GM19099 (cell line): ENCODE measurements around the gene GGACT.

Experiments
- POLR2A ChIP-seq: IDR thresholded peaks from 3 replicates; pipeline ENCODE4 v1.6.1; 2011; ENCODE audit warnings: low read depth; ENCODE audit not compliant: insufficient read length; ENCODE audit errors: extremely low read depth

The GGACT gene

DNA sequence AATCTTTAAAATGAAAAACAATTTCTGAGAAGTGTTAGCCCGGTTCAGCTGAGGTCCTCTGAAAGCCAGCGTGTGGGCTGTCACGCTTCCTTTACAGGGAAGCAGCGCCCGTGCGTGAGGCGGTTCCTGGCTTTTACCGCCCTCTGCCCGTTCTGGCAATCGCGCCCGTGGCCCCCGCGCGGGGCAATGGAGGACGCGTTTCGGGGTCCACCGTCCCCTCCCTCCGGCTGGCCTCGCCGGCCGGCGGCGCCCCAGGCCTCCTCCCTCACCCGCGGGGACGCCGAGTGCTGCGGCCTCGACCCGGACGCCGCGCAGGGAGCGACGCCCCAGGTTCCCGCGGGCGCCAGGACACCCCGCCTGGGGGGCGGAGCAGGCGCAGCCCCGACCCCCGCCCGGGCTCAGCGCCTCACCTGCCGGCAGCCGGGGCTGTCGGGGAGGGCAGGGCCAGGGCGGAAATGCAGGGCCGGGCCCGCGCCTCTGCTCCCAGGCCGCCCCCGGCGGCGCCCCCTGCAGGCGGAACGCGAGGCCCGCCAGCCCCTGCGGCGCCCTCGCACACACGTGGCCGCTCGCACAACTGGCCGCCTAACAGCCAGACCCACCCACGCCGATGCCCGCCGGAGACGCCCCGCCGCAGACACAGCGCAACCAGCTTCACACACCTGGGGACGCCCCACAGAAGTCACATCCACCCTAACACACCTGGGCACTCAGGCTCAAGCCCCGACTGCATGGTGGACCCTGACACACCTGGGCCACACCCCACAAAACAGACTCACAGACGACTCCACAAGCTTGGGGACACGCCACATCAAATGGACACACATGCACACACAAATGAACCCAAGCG lies at the start of gene GGACT:
Gene GGACT (minus strand): TSS at position 459 of the 847 bp plus-strand sequence. CDS start 56,198 bp downstream, outside the sequence.
- peak; percentile 74 for TF ChIP-seq POLR2A

DNA sequence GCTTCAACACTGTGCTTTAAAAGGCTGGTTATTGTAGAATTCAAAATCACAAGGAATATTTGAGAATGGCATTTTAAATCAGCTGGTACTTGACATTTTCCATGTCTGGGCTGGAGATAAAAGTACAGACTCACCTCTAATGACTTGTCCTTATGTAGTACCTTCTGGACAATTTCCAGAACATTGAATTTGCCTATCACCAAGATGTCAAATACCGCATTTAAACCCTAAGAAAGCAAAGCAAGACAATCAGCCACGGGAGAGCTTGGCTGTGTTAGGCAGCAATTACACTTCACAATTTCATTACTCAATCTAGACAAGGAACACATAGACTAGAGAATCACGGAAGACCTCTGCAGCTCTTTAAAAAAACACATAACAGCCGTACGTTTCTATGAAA lies 49.2 kb upstream of the GGACT start:
- no peak for TF ChIP-seq POLR2A

DNA sequence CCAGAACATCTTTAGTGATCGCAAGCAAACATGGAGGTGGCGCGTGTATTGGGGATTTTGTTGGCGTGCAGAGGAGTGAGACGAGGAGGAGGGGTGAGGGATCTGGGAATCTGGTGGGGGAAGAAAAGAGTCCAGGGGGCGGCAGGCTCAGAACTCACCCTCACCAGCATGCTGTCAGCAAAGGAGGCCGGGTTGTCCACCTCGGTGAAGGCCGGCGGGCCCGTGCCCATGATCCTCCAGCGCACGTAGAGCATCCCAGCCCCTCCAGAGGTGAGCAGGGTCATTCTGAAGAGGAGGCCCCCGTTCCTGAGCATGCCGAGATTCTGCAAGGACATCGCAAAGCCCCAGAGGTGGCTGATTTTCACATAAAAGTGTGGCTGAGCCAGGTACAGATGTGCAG lies 48.8 kb upstream of the GGACT start:
- no peak for TF ChIP-seq POLR2A

DNA sequence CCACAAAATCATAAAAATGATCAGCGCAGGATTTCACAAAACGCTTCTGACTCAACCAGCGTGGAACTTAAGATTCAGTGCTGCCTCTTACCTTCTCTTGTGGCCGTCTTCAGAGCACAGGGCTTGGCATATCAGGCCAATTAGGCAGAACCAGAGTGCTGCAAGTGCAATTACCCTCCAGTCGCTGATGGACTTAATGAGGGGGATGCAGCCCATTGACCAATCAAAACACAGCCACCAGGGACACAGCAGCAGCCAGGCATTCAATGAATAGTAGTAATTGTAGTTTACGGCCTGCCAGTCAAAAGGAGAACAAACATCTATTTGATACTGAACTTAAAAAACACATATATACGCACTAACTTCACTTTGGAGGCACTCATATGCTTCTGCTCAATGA lies 47.9 kb upstream of the GGACT start:
- TF ChIP-seq POLR2A: no peak

DNA sequence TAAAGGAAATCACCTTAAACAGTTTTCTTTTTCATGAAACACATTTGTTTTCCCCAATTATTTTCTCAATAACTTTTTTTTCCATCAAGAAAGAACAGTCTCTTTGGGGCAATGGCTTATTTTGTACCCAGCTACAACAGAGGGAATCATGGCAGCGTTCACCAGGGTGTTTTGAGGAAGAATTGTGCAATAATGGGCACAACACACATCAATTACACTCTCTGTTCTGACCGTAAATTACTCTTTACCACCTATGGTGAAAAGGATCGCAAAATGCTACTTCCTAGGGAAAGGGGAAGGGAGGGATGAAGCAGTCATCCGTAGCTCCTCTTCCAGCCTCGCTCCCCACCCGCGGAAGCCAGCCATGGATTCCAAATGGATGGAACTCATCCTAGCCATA lies 47.4 kb upstream of the GGACT start:
- no peak for TF ChIP-seq POLR2A

DNA sequence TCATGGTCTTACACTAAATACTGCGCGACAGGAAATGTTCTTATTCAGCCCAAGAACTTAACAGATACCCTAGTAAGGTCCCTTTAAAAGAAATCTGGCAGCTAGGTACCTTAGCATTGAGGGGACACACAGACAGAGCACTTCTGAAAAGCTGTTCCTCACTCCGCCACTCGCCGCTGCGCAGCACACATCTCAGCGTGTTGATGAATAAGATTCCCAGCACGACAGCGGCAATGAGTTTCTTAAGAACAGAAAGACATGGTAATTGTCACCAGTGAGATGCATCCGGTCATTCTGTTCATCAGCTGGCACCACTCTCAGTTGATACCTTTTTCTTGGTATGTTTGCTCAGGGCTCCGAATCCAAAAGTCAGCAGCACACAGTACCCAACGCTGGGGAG lies 46.1 kb upstream of the GGACT start:
- no peak for TF ChIP-seq POLR2A

DNA sequence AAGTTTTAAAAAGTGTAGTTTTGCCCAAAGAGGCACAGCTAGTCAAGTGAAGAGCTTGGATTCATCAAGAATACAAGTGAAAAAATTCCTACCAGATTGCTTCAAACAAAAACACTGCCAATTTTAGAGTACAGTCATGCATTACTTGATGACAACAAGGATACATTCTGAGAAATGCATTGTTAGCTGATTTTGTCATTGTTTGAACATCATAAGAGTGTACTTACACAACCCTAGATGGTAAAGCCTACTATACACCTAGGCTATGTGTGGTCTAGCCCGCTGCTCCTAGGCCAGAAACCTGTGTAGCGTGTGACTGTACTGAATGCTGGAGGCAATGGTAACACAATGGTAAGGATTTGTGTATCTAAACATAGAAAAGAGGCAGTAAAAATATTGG lies 44.9 kb upstream of the GGACT start:
- TF ChIP-seq POLR2A: no peak

DNA sequence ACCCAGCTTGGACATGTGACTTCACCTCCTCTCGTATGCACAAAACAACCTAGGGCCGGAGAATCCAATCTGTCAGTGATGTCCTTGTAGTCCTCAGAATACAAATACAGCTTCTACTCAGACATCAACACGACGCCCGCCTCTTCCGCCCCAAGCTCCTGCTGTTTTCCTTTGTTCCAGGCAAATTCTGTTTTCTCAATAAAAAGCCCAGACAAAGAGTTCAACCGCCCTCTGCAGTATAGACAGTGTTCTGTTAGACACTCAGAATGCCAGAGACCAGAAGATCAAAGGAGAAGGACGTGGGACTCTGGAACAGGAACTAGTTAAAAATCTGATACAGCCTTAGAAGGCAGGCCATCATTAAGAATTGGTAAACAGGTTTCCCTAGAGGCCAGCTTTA lies 42.0 kb upstream of the GGACT start:
- TF ChIP-seq POLR2A: no peak

DNA sequence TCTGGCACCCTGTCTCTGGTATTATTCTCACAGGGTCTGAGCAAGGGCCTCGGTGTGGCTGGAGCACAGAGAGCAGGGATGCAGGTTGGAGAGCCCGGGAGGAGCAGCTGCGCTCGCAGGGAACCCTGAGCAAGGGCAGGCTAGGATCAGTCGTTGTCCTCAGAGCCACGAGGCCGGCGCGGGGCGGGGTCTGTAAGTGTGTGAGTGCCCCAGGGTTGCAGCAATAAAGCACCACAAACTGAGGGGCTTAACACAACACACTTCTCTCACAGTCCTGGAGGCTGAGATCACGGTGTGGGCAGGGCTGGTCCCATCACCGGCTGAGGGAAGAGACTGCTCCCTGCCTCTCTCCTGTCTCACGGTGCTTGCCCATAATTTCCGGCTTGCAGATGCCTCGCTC lies 38.5 kb upstream of the GGACT start:
- TF ChIP-seq POLR2A: no peak

DNA sequence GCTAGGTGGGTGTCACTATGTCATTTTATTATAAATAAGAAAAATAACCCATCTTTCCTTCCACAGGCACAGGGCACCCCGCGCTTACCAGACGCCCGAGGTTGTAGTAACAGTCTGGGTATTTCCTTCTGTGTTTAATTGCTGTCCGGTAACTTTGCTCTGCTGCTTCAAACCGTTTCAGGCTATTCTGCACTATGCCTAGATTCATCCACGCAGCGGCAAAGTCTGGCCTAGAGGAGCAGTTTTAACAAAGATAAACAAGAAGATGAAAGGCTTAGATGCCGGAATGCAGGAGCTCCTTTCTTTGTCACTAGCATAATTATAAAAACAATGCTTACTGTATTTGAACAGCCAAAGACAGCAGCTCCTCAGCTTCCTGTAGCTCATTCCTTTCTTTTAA lies 36.9 kb upstream of the GGACT start:
- TF ChIP-seq POLR2A: no peak

DNA sequence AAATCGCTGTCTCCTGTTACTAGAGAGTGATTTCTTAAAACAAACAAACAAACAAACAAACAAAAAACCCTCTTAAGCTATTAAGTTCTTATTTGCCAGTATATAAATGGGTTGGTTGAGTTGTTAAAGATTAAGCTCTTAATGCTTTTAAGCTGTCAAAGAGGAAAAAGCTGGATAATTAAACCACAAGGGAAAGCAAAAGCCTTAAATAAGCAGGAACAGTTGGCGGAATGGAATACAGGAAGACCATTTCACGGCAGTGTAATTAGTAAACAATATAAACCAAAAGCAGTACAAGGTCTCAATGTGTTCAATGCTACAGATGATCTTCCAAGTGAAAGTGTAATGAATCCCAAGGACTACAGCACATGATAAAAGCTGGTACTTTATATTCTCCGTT lies 32.2 kb upstream of the GGACT start:
- no peak for TF ChIP-seq POLR2A

DNA sequence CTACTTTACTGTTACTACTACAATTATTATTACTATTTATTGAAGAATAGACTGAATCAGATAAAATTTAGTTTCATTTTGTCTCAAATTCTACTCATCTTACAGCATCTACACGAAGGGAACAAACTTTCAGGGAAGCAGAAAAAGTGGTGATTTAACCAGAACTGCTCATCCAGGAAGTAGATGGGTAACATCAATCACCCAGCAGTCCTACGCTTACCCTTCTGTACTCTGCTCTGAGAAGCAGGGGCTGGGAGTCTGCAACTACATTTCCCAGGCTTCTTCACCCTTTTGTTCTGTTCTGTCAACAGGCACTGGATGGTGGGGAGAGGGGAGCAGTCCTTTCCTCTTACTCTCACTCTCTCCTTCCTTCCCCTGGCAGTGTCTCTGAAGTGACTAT lies 31.4 kb upstream of the GGACT start:
- TF ChIP-seq POLR2A: no peak

DNA sequence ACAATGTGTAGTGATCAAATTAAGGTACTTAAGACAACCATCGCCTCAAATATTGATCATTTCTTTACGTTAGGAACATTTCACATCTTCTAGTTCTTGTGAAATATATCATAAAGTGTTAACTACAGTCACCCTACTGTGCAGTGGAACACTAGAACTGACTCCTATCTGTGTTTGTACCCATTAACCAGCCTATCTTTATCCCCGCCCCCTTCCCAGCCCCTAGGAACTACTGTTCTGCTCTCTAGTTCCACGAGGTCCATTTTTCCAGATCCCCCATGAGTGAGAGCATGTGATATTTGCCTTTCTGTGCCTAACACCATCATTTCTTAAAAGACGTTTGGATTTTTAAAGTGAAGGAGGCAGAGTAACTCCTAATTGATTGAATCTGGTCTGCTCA lies 24.4 kb upstream of the GGACT start:
- TF ChIP-seq POLR2A: no peak

DNA sequence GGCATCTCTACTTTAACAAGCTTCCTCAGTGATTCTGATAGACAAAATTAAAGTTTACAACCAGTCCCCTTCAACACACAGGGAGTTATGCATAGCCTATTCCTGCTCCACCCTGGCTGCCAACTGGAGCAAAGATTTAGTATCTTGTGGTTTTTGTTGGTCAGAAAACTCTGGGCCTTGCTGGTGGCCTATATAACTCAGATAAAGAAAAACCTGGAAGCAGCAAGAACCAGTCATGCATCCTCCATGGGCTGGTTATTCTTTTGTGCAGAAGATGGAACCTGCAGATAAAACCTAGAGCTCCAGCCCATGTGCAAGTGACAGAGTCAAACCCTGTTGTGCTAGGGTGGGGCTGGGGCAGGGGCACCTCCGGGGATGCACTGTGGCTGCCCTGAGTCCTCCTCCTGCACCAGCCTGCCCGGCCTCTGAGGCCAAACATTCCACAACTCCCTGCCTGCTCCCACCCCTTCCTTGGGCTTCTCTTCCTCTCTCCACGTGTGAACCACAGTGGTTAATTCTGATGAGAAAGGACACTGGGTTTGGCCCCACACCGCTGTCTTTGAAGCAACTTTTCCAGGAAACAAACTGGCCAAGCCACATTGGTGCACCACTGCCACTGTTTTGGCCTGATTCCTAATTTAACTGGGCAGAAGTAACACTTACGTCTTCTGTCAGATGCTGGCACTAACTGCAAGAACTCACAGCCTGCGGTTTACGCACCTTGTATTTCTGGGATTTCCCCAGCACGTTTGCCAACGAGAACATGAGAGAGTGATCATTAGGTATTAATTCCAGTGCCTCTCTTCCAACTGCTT lies 23.3 kb upstream of the GGACT start:
- no peak for TF ChIP-seq POLR2A

DNA sequence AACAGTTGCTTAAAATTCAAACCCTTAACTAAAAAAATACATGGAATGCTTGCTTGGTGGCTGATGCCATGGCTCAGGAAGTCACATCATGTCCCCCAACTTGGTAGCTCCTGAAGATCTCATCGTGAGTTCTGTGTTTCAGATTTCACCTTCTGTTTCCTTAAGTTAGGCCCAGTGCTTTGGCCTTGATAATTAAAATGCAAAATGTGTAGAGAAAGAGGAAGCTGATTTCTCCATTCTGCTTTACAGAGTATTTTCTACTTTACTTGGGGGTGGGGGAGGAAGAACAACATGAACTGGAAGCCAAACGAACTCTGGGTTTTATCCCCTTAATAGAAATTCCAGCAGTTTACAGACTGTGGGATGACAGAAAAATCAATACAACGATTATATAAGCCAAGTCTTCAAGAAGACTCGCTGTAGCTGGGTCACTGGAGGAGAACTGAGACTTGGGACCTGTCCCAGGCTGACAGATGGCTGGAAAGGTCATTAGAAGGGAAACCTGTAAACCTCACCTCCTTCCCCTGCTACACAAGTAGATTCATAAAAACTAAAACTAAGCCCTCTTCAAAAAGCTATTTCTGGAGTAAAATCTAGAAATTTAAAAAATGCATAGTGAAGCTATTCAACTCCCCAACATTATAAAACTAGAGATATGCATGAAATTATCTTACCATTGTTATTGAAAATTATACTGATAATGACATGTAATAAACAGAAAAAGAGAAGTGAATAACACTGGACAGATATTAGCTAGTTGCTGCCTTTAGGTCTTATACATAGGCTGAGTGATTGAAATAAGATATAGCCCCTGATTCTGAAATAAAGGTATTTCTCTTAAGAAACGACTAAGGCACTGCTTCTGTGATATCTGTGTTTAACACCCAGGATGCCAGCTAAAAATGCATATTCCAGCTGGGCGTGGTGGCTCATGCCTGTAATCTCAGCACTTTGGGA lies 22.1 kb upstream of the GGACT start:
- TF ChIP-seq POLR2A: no peak
